H9 (cell line): ENCODE measurements around the gene CTNNBL1. TPM values are rescaled to one million over a fixed set of nuclear protein-coding genes. Genes with fewer than 3 reads are reported as not detected.

Source experiments
- DNase-seq: peaks from one replicate; pipeline ENCODE4 v3.0.0-alpha.2; 2017
- H2AFZ ChIP-seq: one replicate; pipeline ENCODE4 v1.6.1; 2013; ENCODE audit warnings: mild to moderate bottlenecking, low read length, control low read depth, moderate library complexity
- H2AK5ac ChIP-seq: 2 replicates; pipeline ENCODE4 v1.6.1; 2013; ENCODE audit warnings: low read length, control low read depth, mixed read lengths; ENCODE audit not compliant: insufficient read length
- H2BK120ac ChIP-seq: one replicate; pipeline ENCODE4 v1.6.1; 2013; ENCODE audit warnings: low read depth, mild to moderate bottlenecking, low read length, control low read depth, inconsistent platforms; ENCODE audit not compliant: poor library complexity, severe bottlenecking
- H2BK12ac ChIP-seq: 2 replicates; pipeline ENCODE4 v1.6.1; 2013; ENCODE audit warnings: low read length, control low read depth, mixed read lengths, low read depth; ENCODE audit not compliant: insufficient read length
- H2BK15ac ChIP-seq: 2 replicates; pipeline ENCODE4 v1.6.1; 2013; ENCODE audit warnings: low read depth, low read length, control low read depth
- H2BK20ac ChIP-seq: one replicate; pipeline ENCODE4 v1.6.1; 2013; ENCODE audit warnings: low read depth, mild to moderate bottlenecking, low read length, control low read depth, inconsistent platforms; ENCODE audit not compliant: poor library complexity, severe bottlenecking
- H2BK5ac ChIP-seq: 2 replicates; pipeline ENCODE4 v1.6.1; 2013; ENCODE audit warnings: low read length, control low read depth, mixed read lengths; ENCODE audit not compliant: insufficient read length
- H3K14ac ChIP-seq: 2 replicates; pipeline ENCODE4 v1.6.1; 2013; ENCODE audit warnings: low read length, control low read depth; ENCODE audit not compliant: insufficient read depth
- H3K18ac ChIP-seq: 2 replicates; pipeline ENCODE4 v1.6.1; 2013; ENCODE audit warnings: low read depth, mild to moderate bottlenecking, mixed read lengths, low read length, control low read depth; ENCODE audit not compliant: insufficient read length
- H3K23ac ChIP-seq: 2 replicates; pipeline ENCODE4 v1.6.1; 2013; ENCODE audit warnings: low read length, control low read depth, mixed read lengths, low read depth; ENCODE audit not compliant: insufficient read length
- H3K23me2 ChIP-seq: 2 replicates; pipeline ENCODE4 v1.6.1; 2013; ENCODE audit warnings: low read depth, mild to moderate bottlenecking, mixed read lengths, low read length, control low read depth; ENCODE audit not compliant: insufficient read length, poor library complexity, severe bottlenecking
- H3K27ac ChIP-seq: 2 replicates; pipeline ENCODE4 v1.5.1; 2013; ENCODE audit warnings: low read length, control low read depth, mixed read lengths, low read depth; ENCODE audit not compliant: insufficient read length
- H3K27me3 ChIP-seq: 2 replicates; pipeline ENCODE4 v1.6.1; 2013; ENCODE audit warnings: low read length, control low read depth, inconsistent platforms; ENCODE audit not compliant: insufficient read depth
- H3K4ac ChIP-seq: 2 replicates; pipeline ENCODE4 v1.6.1; 2013; ENCODE audit warnings: low read depth, mild to moderate bottlenecking, control low read depth, inconsistent platforms, low read length, moderate library complexity
- H3K4me1 ChIP-seq: 2 replicates; pipeline ENCODE4 v1.6.1; 2013; ENCODE audit warnings: low read length, control low read depth, inconsistent platforms; ENCODE audit not compliant: insufficient read depth
- H3K4me2 ChIP-seq: 2 replicates; pipeline ENCODE4 v1.6.1; 2013; ENCODE audit warnings: low read length, control low read depth, mixed read lengths; ENCODE audit not compliant: insufficient read length, insufficient read depth
- H3K56ac ChIP-seq: 2 replicates; pipeline ENCODE4 v1.6.1; 2013; ENCODE audit warnings: low read depth, mild to moderate bottlenecking, mixed read lengths, low read length, control low read depth; ENCODE audit not compliant: insufficient read length
- H3K79me1 ChIP-seq: 2 replicates; pipeline ENCODE4 v1.6.1; 2013; ENCODE audit warnings: low read depth, mild to moderate bottlenecking, moderate library complexity, low read length, control low read depth, inconsistent platforms; ENCODE audit not compliant: insufficient read depth, poor library complexity, severe bottlenecking
- H3K79me2 ChIP-seq: 2 replicates; pipeline ENCODE4 v1.6.1; 2013; ENCODE audit warnings: low read length, control low read depth, inconsistent platforms; ENCODE audit not compliant: insufficient read depth
- H3K9ac ChIP-seq: 2 replicates; pipeline ENCODE4 v1.6.1; 2013; ENCODE audit warnings: low read length, control low read depth, mixed read lengths; ENCODE audit not compliant: insufficient read length; ENCODE audit errors: extremely low read depth
- H3K9me3 ChIP-seq: one replicate; pipeline ENCODE4 v1.6.1; 2013; ENCODE audit warnings: low read depth, low read length, inconsistent platforms; ENCODE audit not compliant: control insufficient read depth
- H3T11ph ChIP-seq: one replicate; pipeline ENCODE4 v1.6.1; 2013; ENCODE audit warnings: mild to moderate bottlenecking, low read length, control low read depth, inconsistent platforms
- H4K20me1 ChIP-seq: one replicate; pipeline ENCODE4 v1.6.1; 2013; ENCODE audit not compliant: control insufficient read depth, insufficient read length, insufficient read depth
- H4K5ac ChIP-seq: 2 replicates; pipeline ENCODE4 v1.6.1; 2013; ENCODE audit warnings: low read depth, mild to moderate bottlenecking, mixed read lengths, low read length, control low read depth; ENCODE audit not compliant: insufficient read length
- H4K8ac ChIP-seq: replicated peaks from 2 replicates; pipeline ENCODE4 v1.6.1; 2013; ENCODE audit warnings: low read length, control low read depth, mixed read lengths, low read depth; ENCODE audit not compliant: insufficient read length
- H4K91ac ChIP-seq: 2 replicates; pipeline ENCODE4 v1.6.1; 2013; ENCODE audit warnings: low read depth, mild to moderate bottlenecking, moderate library complexity, mixed read lengths, low read length, control low read depth; ENCODE audit not compliant: insufficient read length
- H3K27ac Mint-ChIP-seq, 3 experiments: 2 replicates in 2 of 3; 3 replicates in 1 of 3; pipeline ENCODE4 v1.8.0; 2020 to 2021; ENCODE audit warnings: mixed read lengths in 3 of 3, mild to moderate bottlenecking in 1 of 3, moderate library complexity in 1 of 3
- H3K27me3 Mint-ChIP-seq: 2 replicates; pipeline ENCODE4 v1.8.0; 2021; ENCODE audit warnings: low read depth, mild to moderate bottlenecking, moderate library complexity, mixed read lengths
- H3K36me3 Mint-ChIP-seq, 3 experiments: 2 replicates in 2 of 3; 3 replicates in 1 of 3; pipeline ENCODE4 v1.8.0; 2020 to 2021; ENCODE audit warnings: low read depth in 3 of 3, mixed read lengths in 3 of 3; ENCODE audit not compliant: insufficient read depth in 1 of 3
- H3K4me1 Mint-ChIP-seq, 2 experiments: 2 replicates each; pipeline ENCODE4 v1.8.0; 2020; ENCODE audit warnings: mixed read lengths in 2 of 2
- H3K4me3 Mint-ChIP-seq, 2 experiments: 2 replicates in 1 of 2; 3 replicates in 1 of 2; pipeline ENCODE4 v1.8.0; 2020 to 2021; ENCODE audit warnings: mild to moderate bottlenecking in 2 of 2, mixed read lengths in 2 of 2, moderate library complexity in 1 of 2
- H3K9me3 Mint-ChIP-seq, 2 experiments: 2 replicates in 1 of 2; 3 replicates in 1 of 2; pipeline ENCODE4 v1.8.0; 2020; ENCODE audit warnings: mild to moderate bottlenecking in 2 of 2, mixed read lengths in 2 of 2, moderate library complexity in 1 of 2
- CTCF ChIP-seq: fragments of 200-600 bp; sonication (generic); conservative IDR thresholded peaks from 3 replicates; pipeline ENCODE4 v1.8.0; 2021; ENCODE audit warnings: antibody characterized with exemption, mild to moderate bottlenecking
- WGBS: extraction: QIAGEN DNeasy Blood & Tissue Kit; methylation state at CpG from one replicate; pipeline ENCODE4 v1.1.7; 2013; ENCODE audit warnings: missing lambda C conversion rate, low lambda C conversion rate, mixed read lengths; ENCODE audit not compliant: insufficient read length; ENCODE audit errors: extremely low coverage; 5-methylcytosine and 5-hydroxymethylcytosine counted together
- total RNA-seq: library from RNA; stranded (reverse); gene quantifications from 2 replicates; pipeline ENCODE4 v1.2.1, GENCODE V29; 2021

Gene CTNNBL1
- total RNA-seq, 1 experiment from 2014 or later = 67.2 TPM

- H4K5ac ChIP-seq = no peak overlapping the region
- no peak overlapping the region for H2BK12ac ChIP-seq
- no peak overlapping the region for H4K91ac ChIP-seq
- no peaks in the 10 kb centered on the region for H3K9me3 ChIP-seq
- H4K8ac ChIP-seq = no peak overlapping the region
- no peak overlapping the region for H2BK120ac ChIP-seq
- H3K36me3 Mint-ChIP-seq = no peaks in the 10 kb centered on the region
- no peak for TF ChIP-seq CTCF
- H3K4ac ChIP-seq = no peak overlapping the region
- no peaks in the 10 kb centered on the region for H3K4me1 ChIP-seq
- peaks cover 0 to under 1% of the 10 kb centered on the region in 2 experiments; a peak in 1 of 4 replicates for H3K4me1 Mint-ChIP-seq
- H3K4me3 Mint-ChIP-seq = no peak overlapping the region
- H3T11ph ChIP-seq = no peak overlapping the region
- no peaks in the 10 kb centered on the region; the same call in 1 of the 2 replicates for H3K27me3 ChIP-seq
- H3K79me1 ChIP-seq = no peaks in the 10 kb centered on the region
- H2BK15ac ChIP-seq = no peak overlapping the region
- H3K79me2 ChIP-seq = no peaks in the 10 kb centered on the region
- H2BK20ac ChIP-seq = no peak overlapping the region
- no peaks in the 10 kb centered on the region for H3K9me3 Mint-ChIP-seq
- H3K18ac ChIP-seq = no peak overlapping the region
- no peak overlapping the region for H3K9ac ChIP-seq
- no peak overlapping the region for H3K56ac ChIP-seq
- H2AK5ac ChIP-seq = no peak overlapping the region
- H3K27me3 Mint-ChIP-seq = peaks cover 48% of the 10 kb centered on the region
- DNase-seq = no peak
- no peak overlapping the region for H3K14ac ChIP-seq
- no peaks in the 10 kb centered on the region for H3K23me2 ChIP-seq
- 100% methylated on average over 1 of the region's 4 CpGs for WGBS
- no peak overlapping the region for H3K4me2 ChIP-seq
- no peaks in the 10 kb centered on the region for H4K20me1 ChIP-seq
- H2AFZ ChIP-seq = no peak overlapping the region
- H3K23ac ChIP-seq = no peak overlapping the region
- no peak overlapping the region for H3K27ac ChIP-seq
- H3K27ac Mint-ChIP-seq = no peak overlapping the region
- H2BK5ac ChIP-seq = no peak overlapping the region
These were observed 5.7 kb upstream of the CTNNBL1 start for GRCh38 chr20:37688093-37688492.
